ENCODE measurements around the gene ROBO3. TPM values are rescaled to one million over a fixed set of nuclear protein-coding genes. Genes with fewer than 3 reads are reported as not detected.
A peak's percentile ranks its signal among the peaks of the same experiment; 100 is the strongest.

ROBO3 gene, protein sequence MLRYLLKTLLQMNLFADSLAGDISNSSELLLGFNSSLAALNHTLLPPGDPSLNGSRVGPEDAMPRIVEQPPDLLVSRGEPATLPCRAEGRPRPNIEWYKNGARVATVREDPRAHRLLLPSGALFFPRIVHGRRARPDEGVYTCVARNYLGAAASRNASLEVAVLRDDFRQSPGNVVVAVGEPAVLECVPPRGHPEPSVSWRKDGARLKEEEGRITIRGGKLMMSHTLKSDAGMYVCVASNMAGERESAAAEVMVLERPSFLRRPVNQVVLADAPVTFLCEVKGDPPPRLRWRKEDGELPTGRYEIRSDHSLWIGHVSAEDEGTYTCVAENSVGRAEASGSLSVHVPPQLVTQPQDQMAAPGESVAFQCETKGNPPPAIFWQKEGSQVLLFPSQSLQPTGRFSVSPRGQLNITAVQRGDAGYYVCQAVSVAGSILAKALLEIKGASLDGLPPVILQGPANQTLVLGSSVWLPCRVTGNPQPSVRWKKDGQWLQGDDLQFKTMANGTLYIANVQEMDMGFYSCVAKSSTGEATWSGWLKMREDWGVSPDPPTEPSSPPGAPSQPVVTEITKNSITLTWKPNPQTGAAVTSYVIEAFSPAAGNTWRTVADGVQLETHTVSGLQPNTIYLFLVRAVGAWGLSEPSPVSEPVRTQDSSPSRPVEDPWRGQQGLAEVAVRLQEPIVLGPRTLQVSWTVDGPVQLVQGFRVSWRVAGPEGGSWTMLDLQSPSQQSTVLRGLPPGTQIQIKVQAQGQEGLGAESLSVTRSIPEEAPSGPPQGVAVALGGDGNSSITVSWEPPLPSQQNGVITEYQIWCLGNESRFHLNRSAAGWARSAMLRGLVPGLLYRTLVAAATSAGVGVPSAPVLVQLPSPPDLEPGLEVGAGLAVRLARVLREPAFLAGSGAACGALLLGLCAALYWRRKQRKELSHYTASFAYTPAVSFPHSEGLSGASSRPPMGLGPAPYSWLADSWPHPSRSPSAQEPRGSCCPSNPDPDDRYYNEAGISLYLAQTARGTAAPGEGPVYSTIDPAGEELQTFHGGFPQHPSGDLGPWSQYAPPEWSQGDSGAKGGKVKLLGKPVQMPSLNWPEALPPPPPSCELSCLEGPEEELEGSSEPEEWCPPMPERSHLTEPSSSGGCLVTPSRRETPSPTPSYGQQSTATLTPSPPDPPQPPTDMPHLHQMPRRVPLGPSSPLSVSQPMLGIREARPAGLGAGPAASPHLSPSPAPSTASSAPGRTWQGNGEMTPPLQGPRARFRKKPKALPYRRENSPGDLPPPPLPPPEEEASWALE (N-terminal part only)
- 19.3 and 27.1 TPM in 2 replicates for total RNA-seq
- polyA plus RNA-seq = 65.4 and 79.4 TPM in 2 replicates
- 19.2 and 33.6 TPM in 2 replicates for polyA plus RNA-seq (2011; cell fraction: cytosol; rRNA removed)
- polyA plus RNA-seq (2011; cell fraction: nucleus; rRNA removed) = 203 and 270 TPM in 2 replicates
- 15.1 and 33.3 TPM in 2 replicates for polyA plus RNA-seq (2012)
- 11.4 and 20.7 TPM in 2 replicates for polyA minus RNA-seq
- not detected for polyA minus RNA-seq (2011; cell fraction: cytosol; rRNA and poly(A)+ RNA removed)
- polyA minus RNA-seq (2011; cell fraction: nucleus; rRNA and poly(A)+ RNA removed) = 27.5 and 44.7 TPM in 2 replicates
- Bru-seq, nascent RNA = percentile 32 among the genes with signal in this experiment
- BruChase-seq, experiment 1, labeled RNA remaining after a 6-hour chase = percentile 38 among the genes with signal in this experiment
- percentile 35 among the genes with signal in this experiment for BruChase-seq, experiment 2, labeled RNA remaining after a 2-hour chase
- long read RNA-seq, partial matches to known transcripts = 8 of 57 reads
- long read RNA-seq, other reads (novel, unspliced or antisense) = 48 of 57 reads

DNA sequence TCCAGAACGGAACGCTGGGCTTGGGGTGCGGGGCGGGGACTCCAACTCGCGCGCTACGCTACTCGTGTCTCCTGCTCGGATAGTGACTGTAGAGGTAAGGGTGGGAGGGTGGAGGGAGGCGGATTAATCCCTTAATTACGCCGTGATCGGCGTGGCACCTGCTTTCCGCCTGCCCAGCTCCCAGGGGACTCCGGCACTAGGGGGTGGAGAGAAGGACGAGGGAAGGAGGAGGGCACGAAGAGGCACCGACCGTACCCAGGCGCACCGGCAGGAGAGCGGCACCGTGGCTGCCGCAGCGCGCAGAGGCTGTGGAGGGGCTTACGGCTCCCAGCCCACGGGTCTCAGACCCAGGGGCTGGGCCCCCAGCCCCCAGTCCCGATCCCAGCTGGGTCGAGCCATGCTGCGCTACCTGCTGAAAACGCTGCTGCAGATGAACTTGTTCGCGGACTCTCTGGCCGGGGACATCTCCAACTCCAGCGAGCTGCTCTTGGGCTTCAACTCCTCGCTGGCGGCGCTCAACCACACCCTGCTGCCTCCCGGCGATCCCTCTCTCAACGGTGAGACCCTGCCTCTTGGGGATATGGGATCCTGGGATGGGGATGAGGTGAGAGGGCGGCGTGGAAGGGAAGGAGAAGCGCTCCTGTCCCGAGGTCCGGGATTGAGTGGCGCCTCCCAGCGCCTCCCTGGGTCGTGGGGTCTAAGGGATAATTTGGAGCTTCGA, at the start of gene ROBO3:
Gene ROBO3 (plus strand): TSS at position 252 of the 721 bp plus-strand sequence. CDS start 146 bp downstream, at position 398.
- dilution Hi-C loops (cut with MboI; ENCODE audit: extremely low pct_ligation_motif_present, low sequenced_read_pairs) (no loop called here), intact Hi-C loops (cut with micrococcal nuclease) (no loop called here)
- Histone ChIP-seq H3K9me3 (replicated peaks; ENCODE audit: control insufficient read depth, insufficient read depth, low read length) (no peaks in the 10 kb centered on the region), H3K9ac (replicated peaks; ENCODE audit: extremely low read depth, insufficient read depth, low read length) (no peak within 1 kb of the TSS), H3K79me2 (ENCODE audit: control insufficient read depth, insufficient read depth, low read length) (no peaks in the 10 kb centered on the region), H3K4me3 (replicated peaks in 1 of 3; ENCODE audit: insufficient read depth in 1 of 3, low read depth in 1 of 3, low read length in 3 of 3) (no peak within 1 kb of the TSS), H3K36me3 (ENCODE audit: control insufficient read depth in 2 of 2, extremely low read depth in 1 of 2, insufficient read depth in 2 of 2, low read length in 2 of 2) (no peaks in the 10 kb centered on the region), H2AFZ (ENCODE audit: low read depth, low read length) (no peak within 1 kb of the TSS), H4K20me1 (replicated peaks; ENCODE audit: control insufficient read depth, extremely low read depth, insufficient read depth, low read length) (no peaks in the 10 kb centered on the region), H3K4me1 (ENCODE audit: control insufficient read depth, extremely low read depth, insufficient read depth, low read length) (peaks cover 9% of the 10 kb centered on the region), H3K4me2 (ENCODE audit: insufficient read depth, low read length) (peak within 1 kb of the TSS; percentile 49), H3K27ac (ENCODE audit: insufficient read depth, low read depth, low read length) (no peak within 1 kb of the TSS), H3K9me1 (replicated peaks; ENCODE audit: control insufficient read depth, extremely low read depth, insufficient read depth, low read length) (no peaks in the 10 kb centered on the region), H3K27me3 (ENCODE audit: control insufficient read depth in 2 of 2, insufficient read depth in 2 of 2, low read length in 2 of 2) (peaks cover 89 to 91% of the 10 kb centered on the region in 2 experiments)
- FAIRE-seq = no peak
- TF ChIP-seq EZH2 (IDR thresholded peaks at IDR 0.05; ENCODE audit: borderline replicate concordance, low read depth, low read length, severe bottlenecking) (peak; percentile 97), CTCF (IDR thresholded peaks at IDR 0.05; ENCODE audit: extremely low read depth in 1 of 2, insufficient read depth in 1 of 2, low read depth in 1 of 2, low read length in 2 of 2) (no peak), GATA2 (IDR thresholded peaks at IDR 0.05; ENCODE audit: insufficient read depth, insufficient read length, low read depth, low read length) (no peak), MYC (IDR thresholded peaks at IDR 0.05; ENCODE audit: low read depth, low read length) (no peak)
- CTCF ChIA-PET = interaction anchor here (0.6 to 3.3 kb wide), 34 partner anchors 11 to 464 kb away, joined by 3 to 86 read pairs (median 10); partner anchors contain the start of genes CCDC15, ESAM, SIAE and SPA17
- POLR2A ChIA-PET = no interaction called here
- no TSS peak for BruUV-seq (replicated peaks)
- no peak for DNase-seq (ENCODE audit: low read depth, low spot score)
